HCT116 (cell line): Measurements from ENCODE around the gene ERBB4.

Experiments
- CTCF ChIP-seq, 3 experiments: fragments of 200-600 bp in 1 of 3; sonication (generic) in 1 of 3; IDR thresholded peaks in 2 of 3; conservative IDR thresholded peaks in 1 of 3; 2 replicates each; pipeline ENCODE4 v1.5.1; 2012 to 2017; ENCODE audit warnings: low read depth in 2 of 3, low read length in 2 of 3, antibody characterized with exemption in 1 of 3, borderline replicate concordance in 1 of 3, control low read depth in 1 of 3, mild to moderate bottlenecking in 1 of 3, mixed read lengths in 1 of 3, mixed run types in 1 of 3, moderate library complexity in 1 of 3; ENCODE audit not compliant: insufficient read depth in 1 of 3
- RAD21 ChIP-seq: IDR thresholded peaks from 2 replicates; pipeline ENCODE4 v1.6.1; 2012; ENCODE audit warnings: low read depth, mild to moderate bottlenecking
- SRF ChIP-seq: IDR thresholded peaks from 2 replicates; pipeline ENCODE4 v1.6.1; 2012; ENCODE audit warnings: low read depth

DNA sequence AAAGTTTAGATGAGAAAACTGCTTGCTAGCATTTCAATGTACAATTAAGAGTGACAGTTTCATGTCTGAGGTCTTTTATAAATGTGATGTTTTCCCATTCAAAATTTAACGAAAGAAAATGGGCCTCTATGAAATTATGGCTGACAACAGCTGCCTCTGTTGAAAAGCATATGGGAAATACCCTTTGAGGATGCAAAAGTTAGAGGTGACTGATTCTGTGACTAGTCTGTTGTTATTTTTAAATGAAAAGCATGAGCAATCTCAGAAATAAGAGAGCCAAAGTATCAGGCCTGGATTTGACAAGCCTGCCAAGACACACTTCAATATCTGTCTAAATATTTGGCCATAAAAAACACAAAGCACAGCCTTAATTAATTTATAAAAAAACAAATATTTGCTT lies 580.8 kb downstream of the ERBB4 start:
- no peak for TF ChIP-seq CTCF (IDR thresholded peaks at IDR 0.05 in 2 of 3, conservative IDR thresholded peaks at IDR 0.05 in 1 of 3; ENCODE audit: borderline replicate concordance in 1 of 3, insufficient read depth in 1 of 3, low read depth in 2 of 3, low read length in 2 of 3)
- no peak for TF ChIP-seq RAD21
- no peak for TF ChIP-seq SRF
